OCI-M2 (cell line): ENCODE measurements around the gene TTC39A.
"Not testable (repeated sequence)": the region's sequence is repeated elsewhere in the genome, so short reads cannot be mapped to it uniquely, and the experiment has no call there.

Experiments
- DNase-seq: peaks from one replicate; lab custom pipeline; 2025; ENCODE audit not compliant: unreplicated experiment; lab: John Stamatoyannopoulos, UW

Gene TTC39A

GRCh38 chr1:51272916-51273315 is 57.4 kb downstream of the TTC39A start:
- DNase-seq: no peak

- no peak for DNase-seq
Measured at GRCh38 chr1:51270751-51271150, 59.6 kb downstream of the TTC39A start.

- DNase-seq: no peak
Measured at GRCh38 chr1:51268634-51269033, 61.7 kb downstream of the TTC39A start.

DNA sequence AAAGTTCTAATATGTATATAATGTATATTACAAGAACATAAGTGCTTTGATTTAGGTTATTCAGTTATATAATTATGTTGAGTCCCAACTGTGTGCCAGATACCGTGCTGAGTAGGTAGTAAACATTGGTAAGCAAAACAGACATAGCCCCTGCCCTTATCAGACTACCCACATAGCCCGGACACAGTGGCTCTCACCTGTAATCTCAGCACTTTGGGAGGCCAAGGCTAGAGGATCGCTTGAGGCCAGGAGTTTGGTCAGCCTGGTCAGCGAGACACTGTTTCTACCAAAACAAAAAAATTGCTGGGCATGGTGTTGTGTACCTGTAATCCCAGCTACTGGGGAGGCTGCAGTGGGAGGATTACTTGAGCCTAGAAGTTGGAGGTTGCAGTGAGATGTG is 63.6 kb downstream of the TTC39A start:
- no peak for DNase-seq

- DNase-seq: no peak
Measured at GRCh38 chr1:51266181-51266580, 64.2 kb downstream of the TTC39A start.

DNA sequence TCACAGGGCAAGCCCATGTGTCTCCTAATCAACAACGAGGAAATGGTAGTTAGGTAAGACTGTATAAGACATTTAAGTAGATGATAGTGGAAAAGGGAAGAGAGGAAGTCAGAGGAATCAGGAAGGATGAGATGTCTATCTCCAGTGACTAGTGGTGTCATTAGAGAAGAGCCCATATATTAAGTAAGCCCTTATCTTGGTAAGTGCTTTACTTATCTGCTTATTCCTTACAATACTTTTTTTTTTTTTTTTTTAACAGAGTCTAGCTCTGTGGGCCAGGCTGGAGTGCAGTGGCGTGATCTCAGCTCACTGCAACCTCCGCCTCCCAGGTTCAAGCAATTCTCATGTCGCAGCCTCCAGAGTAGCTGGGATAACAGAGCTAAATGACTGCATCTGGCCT is 64.7 kb downstream of the TTC39A start:
- no peak for DNase-seq

DNA sequence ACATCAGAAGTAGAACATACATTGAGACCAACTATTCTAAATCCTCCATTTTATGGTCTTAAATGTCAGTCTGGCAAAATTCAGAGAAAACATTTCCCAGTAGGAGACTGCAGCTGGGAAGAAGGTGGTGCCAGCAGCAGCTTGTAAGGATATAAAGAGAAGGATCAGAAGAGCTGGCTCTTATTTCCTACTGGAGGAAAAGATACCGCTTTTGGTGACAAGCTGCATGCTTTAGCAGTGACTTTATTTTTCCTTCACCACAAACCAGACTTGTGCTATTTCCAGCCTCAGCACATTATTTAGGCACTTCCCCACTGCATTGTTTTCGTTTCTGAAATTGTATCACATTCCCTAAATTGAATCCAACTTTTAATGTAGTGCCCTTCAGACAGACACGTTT is 65.9 kb downstream of the TTC39A start:
- no peak for DNase-seq

DNA sequence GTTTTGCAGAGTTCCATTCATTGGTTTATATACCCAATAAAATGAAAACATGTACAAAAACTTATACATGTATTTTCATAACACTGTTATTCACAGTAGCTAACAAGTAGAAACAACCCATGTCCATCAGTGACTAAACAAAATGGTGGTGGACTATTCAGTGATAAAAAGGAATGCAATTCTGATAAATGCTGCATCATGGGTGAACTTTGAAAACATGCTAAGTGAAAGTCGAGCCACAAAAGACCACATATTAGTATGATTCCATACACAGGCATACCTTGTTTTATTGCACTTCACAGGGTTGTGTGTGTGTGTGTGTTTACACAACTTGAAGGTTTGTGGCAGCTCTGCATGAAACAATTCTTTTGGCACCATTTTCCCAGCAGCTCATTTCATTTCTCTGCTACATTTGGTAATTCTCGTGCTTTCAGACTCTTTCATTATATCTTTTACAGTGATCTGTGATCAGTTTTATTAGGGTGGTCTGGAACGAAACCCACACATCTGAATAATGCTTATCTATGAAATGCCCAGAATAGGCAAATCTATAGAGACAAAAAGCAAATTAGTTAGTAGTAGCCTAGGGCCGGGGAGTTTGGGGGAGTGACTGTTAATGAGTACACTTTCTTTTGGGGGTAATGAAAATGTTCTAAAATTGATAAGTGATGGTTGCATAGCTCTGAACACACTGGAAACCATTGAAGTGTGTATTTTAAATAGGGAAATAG is 67.0 kb downstream of the TTC39A start:
- DNase-seq: no peak

- DNase-seq: no peak
Measured at GRCh38 chr1:51255331-51255730, 75.0 kb downstream of the TTC39A start.

DNA sequence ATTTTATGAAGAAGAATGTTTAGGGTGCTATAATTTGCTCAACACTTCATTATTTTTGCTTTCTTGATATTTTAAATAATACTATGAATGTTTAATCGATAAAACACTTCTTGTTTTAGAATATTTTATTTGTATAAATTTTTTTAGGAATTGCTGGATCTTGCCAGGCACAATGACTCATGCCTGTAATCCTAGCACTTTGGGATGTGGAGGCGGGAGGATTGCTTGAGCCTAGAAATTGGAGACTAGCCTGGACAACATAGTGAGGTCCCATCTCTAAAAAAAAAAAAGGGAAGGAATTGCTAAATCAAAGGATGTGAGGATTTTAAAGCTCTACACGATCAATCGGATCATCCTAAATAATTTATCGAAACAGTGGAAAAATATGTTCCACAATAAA is 76.7 kb downstream of the TTC39A start:
- no peak for DNase-seq

GRCh38 chr1:51252366-51252765 is 78.0 kb downstream of the TTC39A start:
- no peak for DNase-seq

DNA sequence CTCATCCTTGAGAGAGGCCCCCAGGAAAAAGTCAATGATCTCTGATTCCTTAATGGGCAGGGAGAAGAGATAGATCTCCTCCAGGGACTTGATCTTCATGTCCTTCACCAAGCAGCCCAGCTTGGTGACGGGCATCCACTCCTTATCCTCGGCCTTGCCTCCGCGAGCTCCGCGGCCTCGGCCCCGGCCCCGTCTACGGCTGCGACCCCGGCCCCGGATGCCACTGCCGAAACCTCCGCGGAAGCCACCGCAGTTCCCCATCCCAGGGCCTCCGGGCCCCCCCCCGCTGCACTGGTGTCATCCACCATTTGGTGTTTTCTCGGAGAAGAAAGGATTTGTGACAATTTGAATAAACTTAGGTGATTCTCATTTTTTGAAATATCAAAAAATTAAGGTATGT is 79.2 kb downstream of the TTC39A start:
- not testable (repeated sequence) for DNase-seq

GRCh38 chr1:51250729-51251128 is 79.6 kb downstream of the TTC39A start:
- not testable (repeated sequence) for DNase-seq

- DNase-seq: no peak
Measured at GRCh38 chr1:51249445-51249844, 80.9 kb downstream of the TTC39A start.

- DNase-seq: no peak
Measured at GRCh38 chr1:51247499-51247898, 82.9 kb downstream of the TTC39A start.

DNA sequence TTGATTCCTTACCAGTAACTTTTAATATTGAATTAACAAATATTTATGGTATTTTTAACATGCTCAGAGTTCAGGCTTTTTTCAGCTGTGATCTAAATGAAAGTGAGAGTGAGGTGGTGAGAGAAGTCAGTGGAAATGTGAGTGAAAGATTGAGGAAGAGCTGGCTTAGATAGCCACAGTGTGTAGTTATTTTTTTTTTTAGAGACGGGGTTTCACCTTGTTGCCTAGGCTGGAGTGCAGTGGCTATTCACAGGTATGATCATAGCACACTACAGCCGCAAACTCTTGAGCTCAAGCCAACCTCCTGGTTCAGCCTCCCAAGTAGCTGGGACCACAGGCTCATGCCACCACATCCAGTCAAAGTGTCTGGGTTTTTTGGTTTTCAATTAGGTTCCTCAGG is 83.3 kb downstream of the TTC39A start:
- no peak for DNase-seq

DNA sequence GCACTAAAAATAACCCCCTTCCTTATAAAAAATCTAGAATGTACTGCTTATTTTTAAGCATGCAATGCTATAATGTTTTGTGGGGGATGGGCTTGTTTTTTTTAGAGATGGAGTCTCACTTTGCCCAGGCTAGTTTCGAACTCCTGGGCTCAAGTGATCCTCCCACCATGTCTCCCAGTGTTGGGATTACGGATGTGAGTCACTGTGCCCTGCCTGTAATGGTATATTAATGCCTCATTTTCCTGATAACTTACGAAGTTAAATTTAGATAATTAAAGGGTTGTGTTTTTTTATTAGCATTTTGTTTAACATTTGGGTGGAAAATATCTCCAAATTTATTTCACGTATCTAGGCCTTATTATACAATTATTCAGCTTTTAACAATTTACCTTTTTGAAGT is 87.8 kb downstream of the TTC39A start:
- no peak for DNase-seq

DNA sequence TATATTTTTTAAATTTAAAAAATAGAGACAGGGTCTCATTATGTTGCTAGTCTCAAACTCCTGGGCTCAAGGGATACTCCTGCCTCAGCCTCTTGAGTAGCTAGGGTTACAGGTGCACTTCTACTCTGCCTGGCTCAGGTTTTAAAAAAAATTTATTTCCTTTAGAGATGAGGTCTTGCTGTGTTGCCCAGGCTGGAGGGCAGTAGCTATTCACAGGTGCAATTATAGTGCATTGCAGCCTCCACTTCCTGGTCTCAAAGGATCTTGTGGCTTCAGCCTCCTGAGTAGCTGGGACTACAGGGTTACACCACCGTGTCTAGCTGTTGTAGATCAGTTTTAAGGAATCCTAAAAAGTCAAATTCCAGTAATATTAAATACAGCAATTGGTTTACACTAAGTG is 89.2 kb downstream of the TTC39A start:
- no peak for DNase-seq

- DNase-seq: no peak
Measured at GRCh38 chr1:51240084-51240483, 90.3 kb downstream of the TTC39A start.

DNA sequence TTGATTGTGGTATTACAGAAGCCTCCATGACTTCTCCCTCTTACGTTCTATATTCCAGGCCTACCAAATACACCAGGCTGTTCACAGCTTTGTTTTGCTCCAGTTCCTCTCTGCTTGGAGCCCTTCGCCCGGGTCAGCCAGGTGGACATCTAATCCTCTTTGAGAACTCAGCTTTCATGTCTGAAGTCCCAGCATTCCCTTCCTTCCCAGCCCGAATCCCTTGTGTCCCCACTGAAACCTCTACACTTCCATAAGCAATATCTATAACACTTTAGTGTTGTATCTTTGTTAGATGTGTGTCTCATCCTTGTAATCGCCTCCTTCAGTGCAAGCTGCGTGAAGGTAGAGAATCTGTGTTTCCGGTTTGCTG is 92.3 kb downstream of the TTC39A start:
- no peak for DNase-seq

GRCh38 chr1:51237351-51238033 is 92.9 kb downstream of the TTC39A start:
- DNase-seq: no peak
